ENCODE results near the gene MED15.

DNA sequence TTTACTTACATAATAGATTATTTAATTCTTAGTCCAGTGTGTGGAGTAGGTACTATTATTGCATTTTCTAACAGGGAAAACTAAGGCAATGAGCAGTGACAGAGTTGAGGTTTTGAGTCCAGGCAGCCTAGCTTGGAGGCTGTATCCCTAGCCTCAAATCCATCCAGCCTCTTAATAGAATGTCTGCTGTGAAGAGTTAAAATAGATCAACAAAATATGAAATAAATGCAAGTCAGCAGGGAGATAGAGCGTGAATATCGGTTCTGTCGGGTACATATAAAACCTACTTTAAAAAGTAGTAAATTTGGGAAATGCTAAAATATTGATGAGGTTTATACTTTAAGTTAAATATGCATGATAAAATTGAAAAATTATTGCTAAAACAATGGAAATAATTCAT, 53.3 kb downstream of the MED15 start:
- TF ChIP-seq, protein P1, sequence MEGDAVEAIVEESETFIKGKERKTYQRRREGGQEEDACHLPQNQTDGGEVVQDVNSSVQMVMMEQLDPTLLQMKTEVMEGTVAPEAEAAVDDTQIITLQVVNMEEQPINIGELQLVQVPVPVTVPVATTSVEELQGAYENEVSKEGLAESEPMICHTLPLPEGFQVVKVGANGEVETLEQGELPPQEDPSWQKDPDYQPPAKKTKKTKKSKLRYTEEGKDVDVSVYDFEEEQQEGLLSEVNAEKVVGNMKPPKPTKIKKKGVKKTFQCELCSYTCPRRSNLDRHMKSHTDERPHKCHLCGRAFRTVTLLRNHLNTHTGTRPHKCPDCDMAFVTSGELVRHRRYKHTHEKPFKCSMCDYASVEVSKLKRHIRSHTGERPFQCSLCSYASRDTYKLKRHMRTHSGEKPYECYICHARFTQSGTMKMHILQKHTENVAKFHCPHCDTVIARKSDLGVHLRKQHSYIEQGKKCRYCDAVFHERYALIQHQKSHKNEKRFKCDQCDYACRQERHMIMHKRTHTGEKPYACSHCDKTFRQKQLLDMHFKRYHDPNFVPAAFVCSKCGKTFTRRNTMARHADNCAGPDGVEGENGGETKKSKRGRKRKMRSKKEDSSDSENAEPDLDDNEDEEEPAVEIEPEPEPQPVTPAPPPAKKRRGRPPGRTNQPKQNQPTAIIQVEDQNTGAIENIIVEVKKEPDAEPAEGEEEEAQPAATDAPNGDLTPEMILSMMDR (IDR thresholded peaks at IDR 0.05): no peak
- TF ChIP-seq POLR2A (IDR thresholded peaks at IDR 0.05) (no peak), EP300 (IDR thresholded peaks at IDR 0.05) (no peak)
